PC-3 (cell line): ENCODE measurements around the gene EAF1.

Experiments used
- EZH2phosphoT487 ChIP-seq: fragments of 300-600 bp; sonication (generic); IDR thresholded peaks from 2 replicates; pipeline ENCODE4 v1.6.1; 2018; ENCODE audit warnings: mild to moderate bottlenecking, antibody characterized with exemption, low read length, borderline replicate concordance
- TF ChIP-seq, protein P1 (sequence below): fragments of 300-600 bp; sonication (generic); conservative IDR thresholded peaks from 2 replicates; pipeline ENCODE4 v1.5.1; 2017; ENCODE audit warnings: antibody characterized with exemption, low read depth, mild to moderate bottlenecking, low read length

DNA sequence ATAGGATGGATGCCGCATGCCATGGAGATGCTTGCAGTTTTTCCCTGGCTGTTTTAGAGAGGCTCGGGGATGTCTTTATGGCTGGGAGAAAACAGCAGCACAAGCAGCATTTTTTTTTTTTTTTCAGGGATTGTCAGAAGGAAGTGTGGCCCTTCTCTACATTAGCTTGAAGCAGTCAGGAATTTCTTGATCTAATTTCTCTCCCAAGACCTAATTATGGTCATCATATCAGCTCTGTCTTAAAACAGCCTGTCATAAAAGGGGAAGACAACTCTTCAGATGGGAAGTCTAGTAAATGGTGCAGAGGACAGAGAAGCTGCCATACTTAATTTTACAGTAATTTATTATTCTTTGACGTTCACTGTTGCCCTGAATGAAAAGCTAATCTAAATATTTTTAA, 44.5 kb downstream of the EAF1 start:
- no peak for TF ChIP-seq EZH2phosphoT487
- TF ChIP-seq, protein P1, sequence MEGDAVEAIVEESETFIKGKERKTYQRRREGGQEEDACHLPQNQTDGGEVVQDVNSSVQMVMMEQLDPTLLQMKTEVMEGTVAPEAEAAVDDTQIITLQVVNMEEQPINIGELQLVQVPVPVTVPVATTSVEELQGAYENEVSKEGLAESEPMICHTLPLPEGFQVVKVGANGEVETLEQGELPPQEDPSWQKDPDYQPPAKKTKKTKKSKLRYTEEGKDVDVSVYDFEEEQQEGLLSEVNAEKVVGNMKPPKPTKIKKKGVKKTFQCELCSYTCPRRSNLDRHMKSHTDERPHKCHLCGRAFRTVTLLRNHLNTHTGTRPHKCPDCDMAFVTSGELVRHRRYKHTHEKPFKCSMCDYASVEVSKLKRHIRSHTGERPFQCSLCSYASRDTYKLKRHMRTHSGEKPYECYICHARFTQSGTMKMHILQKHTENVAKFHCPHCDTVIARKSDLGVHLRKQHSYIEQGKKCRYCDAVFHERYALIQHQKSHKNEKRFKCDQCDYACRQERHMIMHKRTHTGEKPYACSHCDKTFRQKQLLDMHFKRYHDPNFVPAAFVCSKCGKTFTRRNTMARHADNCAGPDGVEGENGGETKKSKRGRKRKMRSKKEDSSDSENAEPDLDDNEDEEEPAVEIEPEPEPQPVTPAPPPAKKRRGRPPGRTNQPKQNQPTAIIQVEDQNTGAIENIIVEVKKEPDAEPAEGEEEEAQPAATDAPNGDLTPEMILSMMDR, result no peak
